ENCODE measurements around the gene ZC3H18. TPM values are rescaled to one million over a fixed set of nuclear protein-coding genes. Genes with fewer than 3 reads are reported as not detected.
A peak's percentile ranks its signal among the peaks of the same experiment; 100 is the strongest.

Gene ZC3H18
- total RNA-seq, 3 donors from 2014 or later = 37.4 to 54.8 (median 48.1) TPM

DNA sequence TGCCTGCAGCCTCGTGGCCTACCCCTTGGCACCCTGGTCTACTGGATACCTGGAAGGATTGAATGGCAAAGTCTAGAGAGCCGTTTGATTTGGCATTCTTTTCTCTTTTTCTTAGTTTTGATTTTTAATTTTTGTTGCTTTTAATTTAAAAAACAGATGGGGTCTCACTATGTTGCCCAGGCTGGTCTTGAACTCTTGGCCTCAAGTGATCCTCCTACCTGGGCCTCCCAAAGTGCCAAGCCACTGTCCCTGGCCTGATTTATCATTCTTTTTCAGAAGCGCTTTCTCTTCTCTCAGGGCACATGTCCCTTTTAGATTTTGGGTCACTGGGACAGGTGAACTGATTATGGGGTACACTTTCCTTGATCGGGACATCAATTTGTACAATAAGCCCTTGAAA is 10.8 kb downstream of the ZC3H18 start:
- no peak for ATAC-seq
- DNase-seq = no peak
- Histone ChIP-seq H3K4me1 (ENCODE audit: low read depth) (no peaks in the 10 kb centered on the region), H3K36me3 (ENCODE audit: low read depth) (peaks cover 14% of the 10 kb centered on the region), H3K4me3 (no peak overlapping the region), H3K9me3 (no peaks in the 10 kb centered on the region)
- TF ChIP-seq, protein P1, sequence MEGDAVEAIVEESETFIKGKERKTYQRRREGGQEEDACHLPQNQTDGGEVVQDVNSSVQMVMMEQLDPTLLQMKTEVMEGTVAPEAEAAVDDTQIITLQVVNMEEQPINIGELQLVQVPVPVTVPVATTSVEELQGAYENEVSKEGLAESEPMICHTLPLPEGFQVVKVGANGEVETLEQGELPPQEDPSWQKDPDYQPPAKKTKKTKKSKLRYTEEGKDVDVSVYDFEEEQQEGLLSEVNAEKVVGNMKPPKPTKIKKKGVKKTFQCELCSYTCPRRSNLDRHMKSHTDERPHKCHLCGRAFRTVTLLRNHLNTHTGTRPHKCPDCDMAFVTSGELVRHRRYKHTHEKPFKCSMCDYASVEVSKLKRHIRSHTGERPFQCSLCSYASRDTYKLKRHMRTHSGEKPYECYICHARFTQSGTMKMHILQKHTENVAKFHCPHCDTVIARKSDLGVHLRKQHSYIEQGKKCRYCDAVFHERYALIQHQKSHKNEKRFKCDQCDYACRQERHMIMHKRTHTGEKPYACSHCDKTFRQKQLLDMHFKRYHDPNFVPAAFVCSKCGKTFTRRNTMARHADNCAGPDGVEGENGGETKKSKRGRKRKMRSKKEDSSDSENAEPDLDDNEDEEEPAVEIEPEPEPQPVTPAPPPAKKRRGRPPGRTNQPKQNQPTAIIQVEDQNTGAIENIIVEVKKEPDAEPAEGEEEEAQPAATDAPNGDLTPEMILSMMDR (IDR thresholded peaks at IDR 0.05) = no peak
- intact Hi-C loops (cut with DNase I, micrococcal nuclease) = no loop called here

DNA sequence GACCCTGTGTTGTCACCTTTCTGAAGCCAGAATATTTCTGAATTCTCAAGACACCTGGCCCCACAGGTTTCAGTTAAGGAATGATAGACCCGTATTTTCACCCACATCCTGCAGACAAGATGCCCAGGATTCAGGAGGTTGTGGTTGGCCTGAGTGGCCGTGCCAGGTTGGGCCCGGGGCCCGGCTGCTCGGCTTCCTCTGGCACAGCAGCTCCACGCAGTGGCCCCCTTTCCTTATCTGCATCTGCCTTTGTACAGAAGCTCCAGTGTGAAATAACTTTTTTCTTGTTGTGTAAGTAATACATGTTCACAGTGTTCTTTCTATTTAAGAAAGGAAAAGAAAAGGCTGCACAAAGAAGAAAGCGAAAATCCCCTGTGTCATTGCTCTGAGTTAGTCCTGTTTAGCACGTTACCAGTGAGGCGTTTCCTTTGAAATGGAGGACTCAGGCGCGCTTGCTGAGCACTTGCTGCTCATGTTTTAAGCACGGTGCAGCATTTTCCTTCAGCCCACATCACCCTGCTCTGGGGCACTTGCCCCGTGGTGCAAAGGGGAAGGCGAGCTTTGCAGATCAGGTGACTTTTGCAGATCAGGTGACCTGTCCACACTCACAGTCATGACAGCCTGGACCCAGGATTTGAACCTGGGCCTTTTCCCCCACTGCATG is 12.8 kb downstream of the ZC3H18 start:
- no peak overlapping the region for H3K4me3 ChIP-seq
- H3K9me3 ChIP-seq = no peaks in the 10 kb centered on the region
- intact Hi-C loops (cut with DNase I, micrococcal nuclease) = no loop called here
- ATAC-seq (no peak), DNase-seq (no peak)
- peaks cover 6% of the 10 kb centered on the region for H3K36me3 ChIP-seq (ENCODE audit: low read depth)
- H3K4me1 ChIP-seq (ENCODE audit: low read depth) = no peaks in the 10 kb centered on the region
- TF ChIP-seq, protein P1 (IDR thresholded peaks at IDR 0.05) = no peak

DNA sequence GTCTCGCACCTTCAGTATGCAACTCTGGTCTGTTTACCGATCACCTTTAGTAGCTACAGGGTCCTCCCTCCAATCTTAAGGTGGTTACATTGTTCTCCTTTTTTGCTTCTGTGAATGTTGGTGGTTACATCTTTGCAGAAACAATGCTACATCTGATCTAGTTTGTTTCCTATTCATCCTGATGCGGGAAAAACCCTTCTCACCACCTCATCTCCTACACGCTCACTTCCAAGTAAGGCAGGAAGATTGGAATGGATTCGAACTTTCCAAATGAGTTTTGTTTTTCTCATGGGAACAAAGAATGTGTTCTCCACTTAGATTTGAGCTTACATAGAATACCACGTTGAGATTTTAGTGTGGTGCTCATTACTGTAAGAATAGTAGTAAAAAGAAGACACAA is 14.5 kb downstream of the ZC3H18 start:
- intact Hi-C loops (cut with DNase I, micrococcal nuclease) = no loop called here
- no peaks in the 10 kb centered on the region for H3K9me3 ChIP-seq
- DNase-seq = no peak
- no peak overlapping the region for H3K4me3 ChIP-seq
- ATAC-seq = no peak
- TF ChIP-seq, protein P1 (IDR thresholded peaks at IDR 0.05) = no peak
- H3K36me3 ChIP-seq (ENCODE audit: low read depth) = peaks cover 6% of the 10 kb centered on the region
- no peaks in the 10 kb centered on the region for H3K4me1 ChIP-seq (ENCODE audit: low read depth)

DNA sequence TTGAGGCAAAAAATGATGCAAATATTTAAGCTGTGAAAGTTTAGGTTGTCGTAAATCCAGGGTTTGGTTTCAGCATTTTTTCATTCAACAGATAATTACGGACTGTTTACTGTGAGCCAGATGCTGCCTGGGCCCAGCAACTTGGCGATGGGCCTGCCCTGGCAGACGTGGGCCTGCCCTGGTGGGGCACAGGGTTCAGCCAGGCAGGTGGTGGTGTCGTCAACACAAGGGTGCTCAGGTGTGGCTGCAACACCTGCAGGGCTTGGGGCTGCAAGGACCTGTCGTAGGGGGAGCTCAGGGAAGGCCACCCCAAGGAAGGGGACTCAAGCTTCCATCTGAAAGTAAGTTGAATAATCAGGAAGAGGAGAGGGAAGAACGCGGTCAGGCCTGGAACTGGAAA is 15.1 kb downstream of the ZC3H18 start:
- ATAC-seq = peak; percentile 37

DNA sequence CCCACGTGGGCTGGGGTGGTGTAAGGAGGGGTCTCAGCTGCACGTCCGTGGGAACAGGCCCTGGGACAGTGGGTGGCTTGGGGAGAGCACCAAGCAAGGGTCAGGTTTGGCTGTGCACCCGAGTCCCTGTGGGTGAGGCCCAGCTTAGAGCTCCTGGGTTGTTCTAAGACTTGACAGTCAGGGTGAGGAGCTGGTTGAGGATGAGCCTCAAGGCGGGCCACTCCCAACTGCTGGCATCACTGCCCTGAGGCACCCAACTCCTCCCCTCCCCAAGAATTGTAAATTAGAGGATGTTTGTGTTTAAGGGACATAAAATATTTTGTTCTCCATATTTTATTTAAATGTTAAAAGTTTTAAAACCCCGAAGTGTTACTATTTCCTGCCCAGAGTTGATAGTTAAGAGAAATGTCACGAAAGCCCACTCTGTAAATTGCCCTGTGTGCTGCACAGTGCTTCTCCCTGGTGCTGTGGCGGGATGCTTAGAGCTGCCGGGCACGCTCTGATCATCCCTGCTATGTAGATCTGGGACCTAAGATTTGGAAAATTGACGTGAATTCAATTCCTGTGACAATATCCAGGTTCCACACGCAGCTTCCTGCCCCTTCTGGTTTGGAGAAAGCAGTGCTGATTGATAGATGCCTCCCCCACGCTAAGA is 15.9 kb downstream of the ZC3H18 start:
- no peak overlapping the region for H3K4me3 ChIP-seq
- ATAC-seq (no peak), DNase-seq (no peak)
- no peaks in the 10 kb centered on the region for H3K4me1 ChIP-seq (ENCODE audit: low read depth)
- H3K36me3 ChIP-seq (ENCODE audit: low read depth) = peaks cover 1% of the 10 kb centered on the region
- intact Hi-C loops (cut with DNase I, micrococcal nuclease) = no loop called here
- TF ChIP-seq, protein P1 (IDR thresholded peaks at IDR 0.05) = no peak
- no peaks in the 10 kb centered on the region for H3K9me3 ChIP-seq

More for the DNA sequence above, 15.1 kb downstream of the ZC3H18 start:
- no peak for DNase-seq
- Histone ChIP-seq H3K9me3 (no peaks in the 10 kb centered on the region), H3K4me1 (ENCODE audit: low read depth) (no peaks in the 10 kb centered on the region), H3K36me3 (ENCODE audit: low read depth) (peaks cover 6% of the 10 kb centered on the region), H3K4me3 (no peak overlapping the region)
- intact Hi-C loops (cut with DNase I, micrococcal nuclease) = no loop called here
- TF ChIP-seq, protein P1 (IDR thresholded peaks at IDR 0.05) = no peak
